HuH-7 (cell line): ENCODE measurements around the gene SLC25A41.
A peak's percentile ranks its signal among the peaks of the same experiment; 100 is the strongest.
"Not testable (repeated sequence)": the region's sequence is repeated elsewhere in the genome, so short reads cannot be mapped to it uniquely, and the experiment has no call there.

ENCODE experiments used
- DNase-seq: peaks from one replicate; pipeline ENCODE4 v3.0.0; 2011; ENCODE audit warnings: low spot score

Gene SLC25A41

DNA sequence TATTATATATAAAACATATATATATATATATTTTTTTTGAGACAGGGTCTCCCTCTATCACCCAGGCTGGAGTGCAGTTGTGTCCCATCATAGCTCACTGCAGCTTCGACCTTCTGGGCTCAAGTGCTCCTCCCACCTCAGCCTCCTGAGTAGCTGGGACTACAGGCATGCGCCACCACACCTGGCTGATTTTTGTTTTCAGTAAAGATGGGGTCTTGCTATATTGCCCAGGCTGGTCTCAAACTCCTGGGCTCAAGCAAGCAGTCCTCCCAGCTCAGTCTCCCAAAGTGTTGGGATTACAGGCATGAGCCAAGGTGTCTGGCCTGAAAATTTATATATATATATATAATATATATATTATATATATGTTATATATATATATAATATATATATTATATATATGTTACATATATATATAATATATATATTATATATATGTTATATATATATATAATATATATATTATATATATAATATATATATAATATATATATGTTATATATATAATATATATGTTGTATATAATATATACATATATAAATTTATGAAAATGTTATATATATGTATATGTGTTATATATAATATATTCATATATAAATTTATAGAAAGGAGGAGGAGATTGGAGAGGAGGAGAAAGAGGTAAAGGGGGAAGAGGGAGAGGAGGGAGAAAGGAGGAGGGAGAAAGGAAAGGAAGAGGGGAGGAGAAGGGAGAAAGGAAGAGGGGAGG lies 4.7 kb downstream of the SLC25A41 start:
- not testable (repeated sequence) for DNase-seq

DNA sequence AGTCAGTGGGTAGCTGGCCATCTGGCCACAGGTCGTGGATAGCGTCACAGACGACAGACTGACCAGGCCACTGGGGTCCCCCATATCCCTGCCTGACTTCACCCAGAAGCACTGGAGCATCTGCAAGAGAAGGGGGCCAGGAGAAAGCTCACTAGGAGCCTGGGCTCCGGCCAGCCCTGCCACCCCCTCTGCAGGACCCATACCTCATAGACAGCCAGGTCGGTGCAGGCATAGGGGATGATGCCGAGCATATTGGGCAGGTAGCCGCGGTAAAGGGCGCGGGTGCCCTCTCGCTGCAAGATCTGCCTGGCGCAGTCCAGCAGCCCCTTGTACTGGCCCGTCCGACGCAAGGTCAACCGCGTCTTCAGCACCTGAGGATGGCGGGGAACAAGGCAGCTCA lies 6.4 kb downstream of the SLC25A41 start:
- DNase-seq = no peak

DNA sequence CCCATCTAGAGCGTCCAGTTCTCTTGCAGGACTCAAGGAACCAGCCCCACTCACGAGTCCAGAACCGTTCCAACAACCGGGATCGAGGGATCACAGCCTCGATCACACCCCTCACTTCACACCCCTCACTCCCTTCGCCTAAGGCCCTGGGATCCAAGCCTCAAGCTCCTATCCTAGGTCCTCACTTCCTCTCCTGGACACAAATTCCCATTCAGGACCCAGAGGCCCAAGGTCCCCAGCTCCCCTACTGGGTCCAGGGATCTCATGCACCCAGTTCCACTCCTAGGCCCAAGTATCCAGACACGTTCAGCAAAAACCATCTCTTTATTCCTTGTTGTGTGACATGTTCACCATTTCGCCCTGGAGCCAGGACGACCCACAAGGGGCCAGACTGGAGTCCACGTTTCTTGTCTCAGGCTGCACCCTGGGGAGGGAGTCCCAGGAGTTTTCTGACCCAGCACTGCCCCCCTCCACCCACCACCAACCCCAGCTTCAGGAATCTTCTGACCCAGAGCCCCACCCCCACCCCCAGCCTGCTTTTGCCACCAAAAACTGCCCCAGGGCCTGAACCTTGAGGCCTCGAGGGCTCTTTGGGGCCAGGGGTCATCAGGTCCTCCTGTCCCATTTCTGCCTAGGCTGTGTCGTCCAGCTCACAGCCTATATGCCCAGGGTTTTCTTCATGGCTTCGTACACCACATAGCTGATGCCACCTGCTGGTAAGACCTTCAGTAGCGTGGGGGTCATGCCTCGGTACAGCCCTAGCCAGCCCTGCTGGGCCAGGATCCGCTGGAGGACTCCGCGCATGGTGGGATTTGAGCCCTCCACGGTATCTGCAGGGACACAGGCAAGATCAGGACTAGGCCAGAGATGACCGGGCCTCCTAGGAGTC lies 7.6 kb downstream of the SLC25A41 start:
- DNase-seq = no peak

DNA sequence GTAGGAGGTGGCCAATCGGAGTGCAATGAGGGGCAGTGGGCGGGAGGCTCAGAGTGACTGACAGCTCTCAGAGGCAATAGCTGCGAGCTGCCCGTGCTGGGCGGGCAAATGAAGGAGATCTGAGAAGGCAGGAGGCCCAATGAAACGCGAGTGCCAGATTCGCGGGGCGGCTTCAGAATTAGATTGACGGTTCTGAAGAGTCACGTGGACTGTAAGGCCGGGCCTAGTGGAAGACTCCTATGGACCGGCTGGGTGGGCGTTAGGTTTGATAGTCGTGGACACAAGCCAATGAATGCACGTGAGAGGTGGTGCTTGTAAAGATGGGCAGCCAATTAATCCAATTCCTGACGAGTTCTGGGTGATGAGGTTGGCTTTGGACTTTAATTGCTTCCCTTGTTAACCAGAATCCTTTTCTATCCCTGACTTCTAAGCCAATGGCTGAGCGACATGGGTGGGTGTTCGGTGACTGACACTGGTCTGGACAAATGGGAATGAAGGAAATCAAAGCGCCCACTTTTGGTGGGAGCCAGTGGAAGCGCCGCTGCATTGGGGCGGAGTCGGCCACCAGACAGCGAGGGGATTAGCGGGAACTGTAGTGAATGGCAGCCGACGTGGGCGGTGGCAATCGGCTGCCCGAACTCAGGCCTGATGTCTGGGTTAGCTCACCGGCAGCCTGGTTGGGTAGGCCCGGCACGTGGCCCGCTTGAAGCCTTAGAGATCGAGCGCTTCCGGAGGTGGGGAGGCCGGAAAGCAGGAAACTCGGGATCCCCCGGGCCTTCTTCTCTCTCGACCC lies 8.4 kb downstream of the SLC25A41 start:
- DNase-seq = peak; percentile 98

DNA sequence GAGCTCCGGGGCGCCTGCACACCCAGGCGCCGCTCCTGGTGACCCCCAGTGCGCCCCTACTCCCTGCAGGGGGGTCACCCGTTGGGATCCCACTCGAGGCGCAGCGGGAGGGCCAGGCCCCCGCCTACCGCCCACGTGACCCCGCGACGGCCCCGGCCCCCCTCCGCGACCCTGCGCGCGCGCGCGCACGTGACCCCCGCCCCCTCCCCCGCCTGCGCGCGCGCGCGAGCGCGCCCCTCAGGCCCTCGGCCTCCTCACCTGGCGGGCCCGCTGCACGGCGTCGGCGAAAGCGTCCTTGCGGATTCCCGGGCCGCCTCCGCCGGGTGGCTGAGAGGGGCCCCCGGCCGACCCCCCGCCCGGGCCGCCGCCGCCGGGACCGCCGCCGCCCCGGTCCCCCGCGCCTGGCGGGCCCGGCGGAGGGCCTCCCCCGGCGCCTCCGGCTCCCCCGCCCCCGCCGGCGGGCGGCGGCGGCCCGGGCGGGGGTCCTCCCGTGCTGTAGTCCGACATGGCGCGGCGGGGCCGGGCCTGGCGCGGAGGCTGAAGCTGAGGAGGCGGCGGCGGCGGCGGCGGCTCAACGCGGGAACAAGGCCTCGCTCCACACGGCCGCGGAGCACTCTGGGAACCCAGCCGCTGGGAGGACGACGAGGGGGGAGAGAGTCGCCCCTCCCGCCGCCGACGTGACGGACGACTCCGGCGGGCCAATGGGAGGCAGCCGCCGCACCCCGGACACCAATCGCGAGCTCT lies 9.2 kb downstream of the SLC25A41 start, which contains the start of gene KHSRP:
KHSRP (minus strand) TSS at position 617 of the 744 bp plus-strand sequence; CDS start at position 507, 110 bp downstream.
- no peak for DNase-seq

DNA sequence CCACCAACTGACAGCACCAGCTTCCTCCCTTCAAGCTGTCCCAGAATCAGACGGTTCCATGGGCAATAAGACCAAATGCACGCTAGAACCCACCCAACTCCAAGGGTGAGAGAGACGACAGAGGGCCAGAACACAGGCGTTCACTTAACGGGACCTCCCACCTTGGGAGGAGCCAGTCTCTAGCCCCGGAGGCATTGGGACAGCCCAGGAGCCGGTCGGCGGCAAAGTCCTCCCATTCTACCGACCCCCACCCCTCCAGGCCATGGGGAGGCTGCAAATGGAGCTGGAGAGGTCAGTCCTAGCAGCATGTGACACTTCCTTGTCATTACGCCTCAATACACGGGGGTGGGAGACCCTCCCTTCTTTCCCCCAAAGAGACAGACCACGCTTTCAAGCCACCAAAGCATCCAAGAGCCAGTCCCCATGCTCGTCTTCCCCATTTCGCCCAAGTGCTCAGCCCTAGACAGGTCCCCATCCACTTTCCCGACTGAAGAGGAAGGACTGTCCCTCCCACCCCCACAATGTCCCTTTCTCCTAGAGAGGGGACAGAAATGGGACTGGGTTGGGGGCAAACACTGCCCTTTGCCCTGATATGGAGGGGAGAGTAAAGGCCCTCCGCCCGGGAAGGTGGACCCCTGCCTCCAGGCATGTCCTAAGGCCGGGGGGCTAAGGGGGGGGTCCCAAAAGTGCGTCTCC lies 9.9 kb downstream of the SLC25A41 start:
- DNase-seq = no peak

DNA sequence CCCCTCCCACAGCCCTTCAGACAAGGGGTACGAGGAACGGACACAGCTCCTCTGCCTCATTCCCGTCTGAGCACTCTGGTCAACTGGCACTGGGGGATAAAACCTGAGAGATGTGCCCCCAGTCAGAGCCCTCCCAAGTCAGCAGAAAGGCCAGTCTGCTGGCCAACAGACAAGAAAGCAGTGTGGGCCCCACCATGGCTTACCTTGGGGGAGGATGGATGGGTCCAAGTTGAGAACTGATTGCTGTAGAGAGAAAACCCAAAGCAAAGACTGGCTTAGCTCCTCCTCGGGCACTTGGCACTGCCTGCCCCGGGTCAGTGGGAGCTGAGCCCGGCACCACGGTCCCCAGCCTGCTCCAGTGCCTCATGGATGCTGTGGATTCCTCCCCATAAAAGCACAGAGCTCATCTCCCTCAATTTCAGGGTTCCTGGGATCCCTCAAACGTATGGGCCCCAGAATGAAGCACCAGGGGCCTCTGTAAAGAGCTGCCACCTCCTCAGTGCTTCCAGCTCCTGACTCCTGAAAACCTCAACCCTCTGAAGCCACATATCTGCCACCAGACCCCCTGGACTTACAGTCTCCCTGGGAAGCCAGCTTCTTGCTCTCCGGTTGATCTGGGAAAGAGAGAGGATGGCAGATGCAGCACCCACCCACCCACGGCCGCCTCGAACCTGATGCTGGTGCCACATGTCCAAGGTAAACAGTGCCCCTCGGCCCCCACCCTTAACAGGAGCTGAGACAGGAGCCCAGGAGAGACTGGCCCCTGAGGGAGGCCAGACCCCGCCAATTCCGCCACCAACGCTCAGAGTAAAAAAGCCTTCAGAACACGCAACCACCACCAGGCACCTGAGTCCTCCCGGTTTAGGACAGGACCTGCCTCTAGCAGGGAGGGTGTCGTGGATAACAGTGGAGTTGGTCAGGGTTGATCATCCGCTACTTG lies 12.2 kb downstream of the SLC25A41 start:
- DNase-seq = no peak

DNA sequence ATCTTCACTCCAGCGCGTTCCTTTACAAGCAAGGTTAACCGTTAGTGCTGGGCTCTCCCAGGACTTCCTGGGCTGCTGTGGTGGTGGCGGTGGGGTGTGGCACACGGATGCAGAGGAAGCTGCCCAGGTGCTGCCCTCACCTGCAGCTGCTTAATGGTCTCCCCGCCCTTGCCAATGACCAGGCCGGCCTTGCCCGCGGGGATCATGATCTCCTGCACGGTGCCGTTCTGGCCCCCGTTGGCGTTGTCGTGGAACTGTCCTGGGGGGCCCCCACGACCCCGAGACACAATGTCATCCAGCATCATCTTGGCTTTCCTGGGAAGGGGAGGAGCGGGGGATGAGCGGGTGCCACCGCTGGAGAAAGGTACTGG lies 15.0 kb downstream of the SLC25A41 start:
- no peak for DNase-seq

DNA sequence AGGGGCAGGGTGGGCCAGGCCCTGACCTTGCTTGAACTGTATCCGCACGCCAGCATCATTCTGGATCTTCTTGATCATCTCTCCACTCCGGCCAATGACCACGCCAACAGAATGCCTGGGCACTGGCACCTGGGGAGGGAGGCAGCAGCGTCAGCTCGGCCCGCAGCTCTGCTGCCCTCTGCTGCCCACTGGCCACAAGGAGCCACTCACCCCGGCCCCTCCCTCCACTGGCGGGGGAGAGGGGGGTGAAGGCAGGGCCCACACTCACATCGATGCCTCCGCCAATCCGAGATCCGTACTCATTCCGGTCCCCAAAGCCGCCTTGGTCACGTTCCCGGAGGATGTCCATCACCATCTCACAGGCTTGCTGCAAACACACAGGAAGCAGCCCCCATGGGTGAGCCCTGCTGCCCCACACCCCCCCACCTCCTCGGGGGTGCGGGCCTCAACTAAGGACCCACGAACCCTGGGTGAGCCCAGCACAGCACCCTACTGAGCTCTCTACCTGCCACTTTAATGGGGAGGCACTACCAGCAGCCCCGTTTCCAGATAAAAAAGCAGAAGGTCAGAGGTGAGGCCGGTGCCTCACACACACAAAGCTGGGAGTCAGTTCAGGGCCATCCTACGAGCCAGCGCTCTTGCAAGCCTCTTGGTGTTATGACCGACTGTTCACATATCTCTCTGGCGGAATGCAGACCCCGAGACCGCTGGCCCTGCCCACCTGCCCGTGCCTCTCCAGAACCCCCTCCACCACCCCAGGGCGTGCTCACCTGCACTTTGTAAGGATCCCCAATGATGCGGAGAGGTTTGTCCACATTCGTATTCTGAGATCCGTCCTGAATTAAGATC lies 15.6 kb downstream of the SLC25A41 start:
- no peak for DNase-seq

DNA sequence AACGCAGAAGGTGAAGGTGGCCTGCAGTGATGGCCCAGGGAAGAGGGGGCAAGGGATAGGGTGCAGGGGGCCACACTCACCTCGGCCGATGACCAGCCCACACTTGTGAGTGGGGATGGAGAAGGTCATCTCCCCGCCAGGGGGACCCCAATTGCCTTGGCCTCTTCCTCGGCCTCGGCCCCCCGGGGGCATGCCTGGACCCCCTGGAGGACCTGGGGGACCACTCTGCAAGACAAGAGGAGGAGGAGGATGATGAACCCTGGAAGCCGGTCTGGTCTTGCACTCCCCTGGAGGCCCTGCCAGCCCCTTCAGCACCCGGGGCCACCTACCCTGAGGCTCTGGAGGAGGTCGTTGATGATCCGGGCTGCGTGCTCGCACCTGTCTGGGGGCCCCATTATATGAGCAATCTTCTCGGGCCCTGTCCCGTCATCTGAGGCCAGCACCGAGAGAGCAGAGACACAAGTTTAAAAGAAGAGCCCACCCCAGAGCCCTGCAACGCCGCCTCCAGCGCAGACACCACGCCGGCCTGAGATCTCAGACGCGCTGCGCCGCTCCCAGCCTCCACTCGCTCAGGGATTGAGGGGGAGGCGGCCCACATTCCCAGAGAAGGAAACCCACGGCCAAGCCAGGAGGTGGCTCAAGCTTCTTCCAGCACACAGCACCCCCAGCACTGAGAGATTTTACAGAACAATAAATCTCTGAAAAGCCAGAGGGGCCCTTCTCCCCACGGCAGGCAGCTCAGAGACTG lies 16.7 kb downstream of the SLC25A41 start:
- DNase-seq = no peak

DNA sequence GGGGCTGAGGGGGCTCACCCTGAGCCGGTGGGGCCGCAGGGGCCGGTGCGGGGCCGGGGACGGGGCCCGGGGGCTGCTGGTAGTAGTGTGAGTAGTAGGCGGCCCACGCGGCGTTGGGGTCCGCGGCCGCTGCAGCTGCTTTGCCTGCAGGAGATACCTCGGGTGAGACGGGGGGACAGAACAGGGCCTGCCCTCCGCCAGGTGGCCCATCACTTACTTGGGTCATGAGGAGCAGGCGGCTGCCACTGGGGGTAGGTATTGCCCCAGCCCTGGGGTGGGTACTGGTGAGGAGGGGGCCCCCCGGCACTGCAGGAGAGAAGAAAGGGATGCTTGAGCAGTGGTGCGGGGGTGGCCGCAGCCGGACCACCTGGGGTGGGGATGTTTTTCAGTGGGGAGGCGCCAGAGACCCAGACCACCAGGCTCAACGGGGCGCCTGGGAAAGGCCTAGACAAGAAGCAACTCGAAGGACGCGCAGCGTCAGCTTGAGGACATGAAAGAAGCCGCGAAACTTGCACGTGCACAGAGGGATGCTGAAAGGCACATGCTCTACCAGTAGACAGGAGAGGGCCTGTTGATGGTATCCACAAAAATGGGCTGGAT lies 17.9 kb downstream of the SLC25A41 start:
- DNase-seq = no peak

DNA sequence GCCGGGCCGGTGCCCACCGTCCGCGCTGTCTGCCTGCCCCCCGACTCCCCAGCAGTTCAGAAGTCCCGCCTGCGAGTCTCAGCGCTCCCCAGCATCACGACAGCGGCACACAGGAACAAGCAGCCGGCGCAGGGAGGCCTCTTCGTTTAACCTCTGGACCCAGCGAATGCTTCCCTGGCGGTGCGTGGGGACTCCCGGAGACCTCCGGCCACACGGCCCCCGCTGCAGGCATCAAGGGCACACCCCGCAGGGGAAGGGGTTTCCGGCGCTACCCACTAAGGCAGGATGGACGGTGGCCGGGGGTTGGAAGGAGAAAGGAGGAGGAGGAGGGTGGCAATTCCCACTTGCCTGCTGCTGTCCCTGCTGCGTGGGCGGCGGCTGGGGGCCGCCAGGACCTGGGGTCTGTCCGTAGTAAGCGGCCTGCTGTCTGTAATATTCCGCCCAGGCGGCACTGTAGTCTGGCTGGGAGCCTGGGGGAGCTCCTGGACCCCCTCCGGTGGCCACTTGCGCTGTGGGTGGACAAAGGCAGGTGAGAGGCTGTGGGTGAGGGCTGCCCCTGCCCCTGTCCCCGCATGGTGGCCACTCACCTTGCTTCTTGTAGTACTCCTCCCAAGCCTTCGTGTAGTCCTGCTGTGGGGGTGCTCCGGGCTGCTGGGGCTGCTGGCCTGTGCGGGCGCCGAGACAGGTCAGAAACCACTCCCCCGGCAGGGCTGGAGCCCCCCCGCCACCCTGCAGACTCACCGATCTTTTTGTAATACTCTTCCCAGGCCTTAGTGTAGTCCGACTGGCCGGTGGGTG lies 18.6 kb downstream of the SLC25A41 start:
- no peak for DNase-seq

DNA sequence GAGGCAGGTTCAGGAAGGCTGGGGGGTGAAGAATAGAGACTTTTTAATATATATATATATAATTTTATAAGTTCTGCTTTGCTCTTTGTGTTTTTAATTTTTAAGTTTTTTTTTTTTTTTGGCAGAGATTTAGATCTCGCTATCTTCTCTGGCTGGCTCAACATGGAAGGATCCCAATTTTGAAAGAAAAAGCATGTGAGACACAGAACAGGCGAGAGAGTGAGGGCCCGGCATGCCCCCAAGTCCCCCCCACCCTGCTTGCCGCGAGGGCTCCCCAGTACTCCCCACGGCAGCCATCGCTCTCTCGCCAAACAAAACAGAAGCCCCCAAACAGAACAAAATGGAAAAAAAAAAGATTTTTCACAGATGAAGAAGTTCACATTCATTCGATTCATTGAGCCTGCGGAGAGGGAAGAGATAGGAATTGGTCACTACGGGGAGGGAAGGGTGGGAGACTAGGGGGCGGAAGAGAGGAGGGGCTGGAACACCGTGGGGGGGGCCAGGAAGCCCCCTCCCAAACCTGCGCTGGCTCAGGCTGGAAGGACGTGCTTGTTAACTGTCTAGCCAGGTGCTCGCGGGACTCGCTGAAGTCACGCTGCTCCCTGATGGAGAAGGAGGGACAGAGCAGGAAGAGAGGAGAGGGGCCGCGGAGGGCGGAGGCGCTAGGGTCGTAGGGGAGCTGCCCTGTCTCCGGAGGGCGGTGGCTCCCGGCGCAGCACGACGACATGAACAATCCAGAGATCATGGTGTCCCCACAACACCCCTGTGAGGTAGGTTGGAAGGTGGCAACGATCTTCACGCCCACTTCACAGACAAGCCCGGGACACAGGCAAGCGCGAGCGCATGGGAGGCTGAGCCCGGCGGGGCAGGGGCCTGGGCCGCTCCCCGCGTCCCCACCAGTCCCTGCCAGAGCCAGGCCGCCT lies 19.6 kb downstream of the SLC25A41 start:
- DNase-seq = no peak

DNA sequence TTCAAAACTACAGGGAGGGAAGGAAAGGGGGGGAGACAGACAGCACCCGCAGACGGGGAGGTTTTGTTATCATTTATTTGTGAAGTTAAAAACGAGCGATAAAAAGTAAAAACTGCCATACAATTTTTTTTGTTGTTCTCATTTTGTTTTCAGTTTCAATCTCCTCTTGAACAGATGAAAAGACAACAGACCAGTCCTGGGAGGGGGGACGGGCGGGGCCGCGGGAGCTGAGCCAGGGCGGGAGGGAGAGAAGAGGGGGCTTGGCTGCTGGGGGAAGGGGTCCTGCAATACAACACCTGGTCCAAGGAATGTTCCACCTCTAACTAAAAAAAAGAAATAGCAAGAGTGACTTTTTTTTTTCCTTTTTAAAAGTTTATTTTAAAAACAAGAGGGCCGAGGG lies 20.3 kb downstream of the SLC25A41 start:
- no peak for DNase-seq

DNA sequence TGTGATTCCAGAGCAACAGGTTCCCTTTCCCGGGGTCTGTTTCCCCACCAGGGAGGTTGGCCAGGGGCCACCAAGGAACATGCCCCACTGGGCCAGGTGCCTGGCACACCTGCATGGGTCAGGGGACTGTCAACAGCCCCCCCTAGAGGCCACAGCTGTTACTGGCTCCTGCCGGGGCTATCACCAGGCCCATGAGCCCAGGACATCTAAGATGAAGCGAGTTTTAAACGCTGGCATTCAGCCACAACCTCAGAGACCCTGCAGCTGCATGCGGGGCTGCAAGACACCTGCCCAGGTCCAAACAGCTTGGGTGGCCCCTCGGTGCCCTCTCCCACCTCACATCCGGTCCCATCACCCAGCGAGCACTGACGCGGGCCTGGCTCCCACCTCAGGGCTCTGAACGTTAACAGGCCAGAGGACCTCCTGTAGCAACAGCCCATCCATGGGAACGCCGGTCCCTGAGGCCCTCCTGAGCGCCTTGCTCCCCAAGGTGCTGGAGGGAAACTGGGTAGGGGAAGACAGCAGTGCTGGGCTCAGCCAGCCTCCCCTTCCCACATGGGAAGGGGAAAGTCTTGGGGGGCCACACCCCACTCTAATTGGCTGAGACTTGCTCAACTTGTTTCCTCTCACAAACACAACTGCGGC lies 21.0 kb downstream of the SLC25A41 start:
- DNase-seq = peak; percentile 73
